CD4-positive, alpha-beta T cell treated with Interleukin-1 beta for 1 hour (primary cell): ENCODE measurements around the gene IFITM10.
A peak's percentile ranks its signal among the peaks of the same experiment; 100 is the strongest.

Experiments used
- DNase-seq, 2 donors: peaks; one replicate each; pipeline ENCODE4 v3.0.0-alpha.2; 2020 to 2022

IFITM10 gene

GRCh38 chr11:1750481-1750839, at the start of gene IFITM10:
TSS of gene IFITM10 (minus strand) at chr11:1750595. CDS start at chr11:1750442, 153 bp downstream.
- no peak for DNase-seq

- DNase-seq, result no peak
Observed at GRCh38 chr11:1797391-1798125, 47.2 kb upstream of the IFITM10 start.

GRCh38 chr11:1796413-1797011, 46.1 kb upstream of the IFITM10 start:
- no peak for DNase-seq

- no peak for DNase-seq
Observed at GRCh38 chr11:1793081-1793480, 42.7 kb upstream of the IFITM10 start.

GRCh38 chr11:1792461-1792860, 42.1 kb upstream of the IFITM10 start:
- no peak for DNase-seq

- no peak for DNase-seq
Observed at GRCh38 chr11:1791912-1792311, 41.5 kb upstream of the IFITM10 start.

- no peak for DNase-seq
Observed at GRCh38 chr11:1786466-1786865, 36.1 kb upstream of the IFITM10 start.

- peak in 1 of 2 donors; percentile 37 for DNase-seq
Observed at GRCh38 chr11:1785749-1786413, 35.5 kb upstream of the IFITM10 start.

- no peak for DNase-seq
Observed at GRCh38 chr11:1784761-1785650, 34.6 kb upstream of the IFITM10 start.

GRCh38 chr11:1783725-1784529, 33.5 kb upstream of the IFITM10 start:
- no peak for DNase-seq

GRCh38 chr11:1782831-1783724, 32.7 kb upstream of the IFITM10 start:
- peak in 1 of 2 donors; percentile 65 for DNase-seq

GRCh38 chr11:1782031-1782590, 31.7 kb upstream of the IFITM10 start:
- DNase-seq, result peak in 1 of 2 donors; percentile 36

- no peak for DNase-seq
Observed at GRCh38 chr11:1781593-1781975, 31.2 kb upstream of the IFITM10 start.

GRCh38 chr11:1780700-1781592, 30.6 kb upstream of the IFITM10 start:
- peak in 1 of 2 donors; percentile 48 for DNase-seq

GRCh38 chr11:1779806-1780699, 29.7 kb upstream of the IFITM10 start:
- DNase-seq, result no peak

GRCh38 chr11:1779034-1779805, 28.8 kb upstream of the IFITM10 start:
- DNase-seq, result no peak

GRCh38 chr11:1778141-1778911, 27.9 kb upstream of the IFITM10 start:
- DNase-seq, result peak in 1 of 2 donors; percentile 27
